Sigmoid colon (tissue), 7 donors: Measurements from ENCODE around the gene RBFOX2. TPM values are rescaled to one million over a fixed set of nuclear protein-coding genes. Genes with fewer than 3 reads are reported as not detected.
A peak's percentile ranks its signal among the peaks of the same experiment; 100 is the strongest.

Source experiments
- DNase-seq: peaks from one replicate; pipeline ENCODE4 v3.0.0-alpha.2; 2019
- H3K27ac ChIP-seq, 4 donors: fragments of 200-600 bp; sonication (generic); one replicate each; pipeline ENCODE4 v1.5.1; 2016 to 2019; ENCODE audit warnings: mild to moderate bottlenecking in 1 of 4
- H3K27me3 ChIP-seq, 3 donors: fragments of 200-600 bp; sonication (generic); one replicate each; pipeline ENCODE4 v1.5.1; 2019; ENCODE audit warnings: mild to moderate bottlenecking in 1 of 3
- H3K36me3 ChIP-seq, 4 donors: fragments of 200-600 bp; sonication (generic); one replicate each; pipeline ENCODE4 v1.5.1; 2016 to 2019
- H3K4me1 ChIP-seq, 4 donors: fragments of 200-600 bp; sonication (generic); one replicate each; pipeline ENCODE4 v1.5.1; 2017 to 2019
- H3K4me3 ChIP-seq, 4 donors: fragments of 200-600 bp; sonication (generic); one replicate each; pipeline ENCODE4 v1.5.1; 2017 to 2019; ENCODE audit warnings: mild to moderate bottlenecking in 2 of 4, moderate library complexity in 1 of 4
- H3K9me3 ChIP-seq, 4 donors: fragments of 200-600 bp in 3 of 4; sonication (generic) in 3 of 4; one replicate each; pipeline versions ENCODE4 v1.5.1 to v1.6.1; 2013 to 2019
- CTCF ChIP-seq, 4 experiments: fragments of 450-650 bp in 3 of 4; fragments of 200-600 bp in 1 of 4; IDR thresholded peaks; one replicate each; pipeline ENCODE4 v1.5.1; 2016 to 2019; ENCODE audit warnings: antibody characterized with exemption in 4 of 4, mild to moderate bottlenecking in 3 of 4, moderate library complexity in 2 of 4
- EP300 ChIP-seq, 4 donors: sonication (generic); formaldehyde crosslinking; IDR thresholded peaks; one replicate each; pipeline ENCODE4 v1.6.1; 2017; ENCODE audit warnings: antibody characterized with exemption in 4 of 4
- POLR2A ChIP-seq, 2 donors: fragments of 450-650 bp; IDR thresholded peaks; one replicate each; pipeline ENCODE4 v1.6.1; 2016; ENCODE audit warnings: antibody characterized with exemption in 2 of 2, mild to moderate bottlenecking in 2 of 2, moderate library complexity in 2 of 2
- POLR2AphosphoS5 ChIP-seq, 4 donors: sonication (generic); formaldehyde crosslinking; IDR thresholded peaks; one replicate each; pipeline ENCODE4 v1.6.1; 2017; ENCODE audit warnings: antibody characterized with exemption in 4 of 4
- WGBS, 2 donors: extraction: QIAGEN DNeasy Blood & Tissue Kit; methylation state at CpG; one replicate each; pipeline ENCODE4 v1.1.7; 2013; 5-methylcytosine and 5-hydroxymethylcytosine counted together
- intact Hi-C: fragments of 100-400 bp; cut with DNase I; formaldehyde crosslinking; loops from one replicate; pipeline ENCODE4 v1.15.1; 2023
- polyA plus RNA-seq, 3 donors: library from polyadenylated mRNA; stranded (reverse); fragments of 200-250 nt; gene quantifications; one replicate each; pipeline ENCODE4 v1.2.3, GENCODE V29; 2013
- total RNA-seq, 4 donors: library from RNA; depleted of rRNA; stranded (reverse); fragments of >200 nt; gene quantifications; one replicate each; pipeline ENCODE4 v1.1.0, GENCODE V29; 2016
- donor health status: healthy with polysubstance abuse.
- donor health status: Bipolar disorder and iron deficiency.
- donor health status: healthy.

RBFOX2 gene
- total and polyA plus RNA-seq, 7 donors = 11.6 to 164 (median 138) TPM

DNA sequence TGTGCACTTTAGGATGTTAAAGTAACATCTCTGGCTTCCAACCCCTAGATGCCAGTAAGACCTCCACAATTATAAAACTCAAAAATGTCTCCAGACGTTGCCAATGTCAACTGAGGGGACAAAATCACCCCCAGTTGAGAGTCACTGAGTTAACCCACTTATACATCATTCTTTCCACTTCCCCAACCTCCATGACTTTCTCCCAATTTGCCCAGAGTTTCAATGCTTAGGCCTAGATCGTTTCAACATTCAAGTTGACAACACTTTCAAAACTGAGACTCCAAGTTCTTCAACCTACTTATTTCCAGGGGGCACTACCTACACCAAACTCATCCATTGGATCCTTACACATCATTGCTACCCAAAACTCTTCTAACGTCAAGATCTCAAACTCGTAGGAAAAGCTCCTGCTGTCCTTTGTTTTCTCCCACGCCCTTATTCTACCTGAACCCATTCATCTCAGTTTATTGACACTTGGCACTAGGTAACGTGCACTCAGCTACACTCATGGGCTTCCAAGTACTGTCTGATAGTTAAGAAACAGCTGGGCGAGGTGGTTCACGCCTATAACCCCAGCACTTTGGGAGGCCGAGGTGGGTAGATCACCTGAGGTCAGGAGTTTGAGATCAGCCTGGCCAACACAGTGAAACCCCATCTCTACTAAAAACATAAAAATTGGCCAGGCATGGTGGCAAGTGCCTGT, 24.5 kb downstream of the RBFOX2 start:
- H3K36me3 ChIP-seq = no peaks in the 10 kb centered on the region
- no peak for TF ChIP-seq POLR2A (IDR thresholded peaks at IDR 0.05)
- intact Hi-C loops = no loop called here
- no peaks in the 10 kb centered on the region for H3K27me3 ChIP-seq
- no peak overlapping the region for H3K4me3 ChIP-seq
- no peak for DNase-seq
- no peak overlapping the region for H3K27ac ChIP-seq
- 64 to 87% methylated on average over 9 of the region's 9 CpGs for WGBS, 2 donors
- H3K9me3 ChIP-seq = no peaks in the 10 kb centered on the region
- peaks cover 0 to 75% (median 51%) of the 10 kb centered on the region in 4 donors for H3K4me1 ChIP-seq

GRCh38 chr22:36002718-36003260, 25.8 kb downstream of the RBFOX2 start:
- intact Hi-C loops = no loop called here
- Histone ChIP-seq H3K27ac (no peak overlapping the region), H3K27me3 (no peaks in the 10 kb centered on the region), H3K4me1 (peaks cover 0 to 64% (median 43%) of the 10 kb centered on the region in 4 donors), H3K36me3 (no peaks in the 10 kb centered on the region), H3K4me3 (no peak overlapping the region), H3K9me3 (no peaks in the 10 kb centered on the region)
- TF ChIP-seq POLR2AphosphoS5 (IDR thresholded peaks at IDR 0.05) (no peak), POLR2A (IDR thresholded peaks at IDR 0.05) (no peak), EP300 (IDR thresholded peaks at IDR 0.05) (no peak), CTCF (IDR thresholded peaks at IDR 0.05) (no peak)
- DNase-seq = no peak
- WGBS, 2 donors = 93 to 94% methylated on average over 5 of the region's 5 CpGs

- H3K9me3 ChIP-seq = no peaks in the 10 kb centered on the region
- H3K36me3 ChIP-seq = no peaks in the 10 kb centered on the region
- H3K27me3 ChIP-seq = no peaks in the 10 kb centered on the region
- H3K4me1 ChIP-seq = peaks cover 0 to 66% (median 50%) of the 10 kb centered on the region in 4 donors
- 87% methylated on average over 7 of the region's 7 CpGs for WGBS, 2 donors
- no peak for DNase-seq
- intact Hi-C loops = no loop called here
- TF ChIP-seq CTCF (IDR thresholded peaks at IDR 0.05) = no peak
- no peak for TF ChIP-seq EP300 (IDR thresholded peaks at IDR 0.05)
- no peak for TF ChIP-seq POLR2A (IDR thresholded peaks at IDR 0.05)
- peak overlapping the region in 2 of 4 donors; percentile 49 to 53 for H3K27ac ChIP-seq
- H3K4me3 ChIP-seq = no peak overlapping the region
Measured at GRCh38 chr22:36002084-36002483, 26.5 kb downstream of the RBFOX2 start.

DNA sequence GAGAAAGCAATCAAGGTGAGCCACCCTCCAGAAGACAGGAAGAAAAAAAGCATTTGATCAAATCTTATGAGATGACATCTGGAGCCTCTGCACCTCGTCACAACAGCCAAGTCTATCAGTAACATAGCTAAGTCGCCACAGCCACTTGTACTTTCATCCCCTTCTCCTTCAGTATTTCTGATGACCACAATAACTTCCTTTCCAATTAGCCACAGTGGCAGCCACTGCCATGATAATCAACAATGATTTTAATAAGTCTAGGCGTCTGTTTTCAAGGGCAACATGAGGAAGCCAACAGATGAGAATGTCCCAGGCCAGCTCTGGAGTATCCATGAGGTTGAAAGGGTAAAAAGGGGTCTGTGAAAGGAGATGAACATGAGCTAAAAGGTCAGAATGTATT, 29.9 kb downstream of the RBFOX2 start:
- peaks cover 0 to 71% (median 53%) of the 10 kb centered on the region in 4 donors for H3K4me1 ChIP-seq

More for the DNA sequence above, 29.9 kb downstream of the RBFOX2 start:
- Histone ChIP-seq H3K9me3 (no peaks in the 10 kb centered on the region), H3K36me3 (no peaks in the 10 kb centered on the region), H3K27ac (no peak overlapping the region), H3K27me3 (no peaks in the 10 kb centered on the region), H3K4me3 (no peak overlapping the region)
- DNase-seq = no peak
- intact Hi-C loops = no loop called here
- WGBS, 2 donors = 86 to 91% methylated on average over 3 of the region's 3 CpGs
- TF ChIP-seq CTCF (IDR thresholded peaks at IDR 0.05) = no peak
- TF ChIP-seq POLR2AphosphoS5 (IDR thresholded peaks at IDR 0.05) = no peak
- no peak for TF ChIP-seq POLR2A (IDR thresholded peaks at IDR 0.05)
- no peak for TF ChIP-seq EP300 (IDR thresholded peaks at IDR 0.05)
